Measurements from ENCODE around the gene ZC2HC1B.

DNA sequence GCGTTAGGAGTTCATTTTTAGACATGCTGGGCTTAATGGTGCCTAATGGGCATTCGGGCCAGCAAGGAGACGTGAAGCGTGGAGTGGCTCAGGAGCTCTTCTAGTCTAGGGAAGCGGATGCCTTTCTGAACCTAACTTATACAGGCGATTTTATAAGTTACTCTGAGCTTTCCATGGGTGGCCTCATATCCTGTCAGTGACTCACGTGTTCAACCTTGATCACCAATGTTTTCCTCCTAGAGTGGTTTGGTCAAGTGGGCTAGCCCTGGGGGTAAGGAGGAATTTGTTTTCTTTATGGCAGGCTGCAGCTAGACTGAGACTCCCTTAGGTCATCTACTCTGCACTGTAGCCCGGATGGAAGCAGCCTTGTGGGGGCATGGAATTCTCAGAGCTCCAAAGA, 91.7 kb downstream of the ZC2HC1B start:
- TF ChIP-seq EZH2 (IDR thresholded peaks at IDR 0.05; ENCODE audit: insufficient read depth, poor library complexity, severe bottlenecking) (no peak), EZH2phosphoT487 (IDR thresholded peaks at IDR 0.05; ENCODE audit: insufficient read depth, low read depth) (no peak)

All from GM23248 (cell line).